ENCODE measurements around the gene VWA2.

Gene VWA2

GRCh38 chr10:114239117-114239993 lies at the start of gene VWA2:
Gene VWA2 (plus strand): TSS chr10:114239254. CDS start chr10:114248714, 9,460 bp downstream.
- TF ChIP-seq CTCF (IDR thresholded peaks at IDR 0.05; ENCODE audit: low read depth, low read length) = no peak
- DNase-seq (ENCODE audit: low read depth in 2 of 2) = no peak
- no peak within 1 kb of the TSS for H3K4me3 ChIP-seq (replicated peaks in 1 of 2; ENCODE audit: low read depth in 2 of 2, low read length in 2 of 2)

- TF ChIP-seq CTCF (IDR thresholded peaks at IDR 0.05; ENCODE audit: low read depth, low read length) = no peak
- H3K4me3 ChIP-seq (replicated peaks in 1 of 2; ENCODE audit: low read depth in 2 of 2, low read length in 2 of 2) = no peak overlapping the region
- DNase-seq (ENCODE audit: low read depth in 2 of 2) = no peak
Measured at GRCh38 chr10:114189700-114190099, 49.4 kb upstream of the VWA2 start.

GRCh38 chr10:114195079-114195478 lies 44.0 kb upstream of the VWA2 start:
- TF ChIP-seq CTCF (IDR thresholded peaks at IDR 0.05; ENCODE audit: low read depth, low read length) = no peak
- H3K4me3 ChIP-seq (replicated peaks in 1 of 2; ENCODE audit: low read depth in 2 of 2, low read length in 2 of 2) = no peak overlapping the region
- no peak for DNase-seq (ENCODE audit: low read depth in 2 of 2)

GRCh38 chr10:114199239-114199638 lies 39.8 kb upstream of the VWA2 start:
- DNase-seq (ENCODE audit: low read depth in 2 of 2) = no peak
- H3K4me3 ChIP-seq (replicated peaks in 1 of 2; ENCODE audit: low read depth in 2 of 2, low read length in 2 of 2) = no peak overlapping the region
- no peak for TF ChIP-seq CTCF (IDR thresholded peaks at IDR 0.05; ENCODE audit: low read depth, low read length)

GRCh38 chr10:114202812-114203211 lies 36.2 kb upstream of the VWA2 start:
- no peak for DNase-seq (ENCODE audit: low read depth in 2 of 2)
- TF ChIP-seq CTCF (IDR thresholded peaks at IDR 0.05; ENCODE audit: low read depth, low read length) = no peak
- H3K4me3 ChIP-seq (replicated peaks in 1 of 2; ENCODE audit: low read depth in 2 of 2, low read length in 2 of 2) = no peak overlapping the region

GRCh38 chr10:114206902-114207301 lies 32.2 kb upstream of the VWA2 start:
- no peak for TF ChIP-seq CTCF (IDR thresholded peaks at IDR 0.05; ENCODE audit: low read depth, low read length)
- DNase-seq (ENCODE audit: low read depth in 2 of 2) = no peak
- no peak overlapping the region for H3K4me3 ChIP-seq (replicated peaks in 1 of 2; ENCODE audit: low read depth in 2 of 2, low read length in 2 of 2)

All from cardiac fibroblast (primary cell).